ENCODE results near the gene RGR.

DNA sequence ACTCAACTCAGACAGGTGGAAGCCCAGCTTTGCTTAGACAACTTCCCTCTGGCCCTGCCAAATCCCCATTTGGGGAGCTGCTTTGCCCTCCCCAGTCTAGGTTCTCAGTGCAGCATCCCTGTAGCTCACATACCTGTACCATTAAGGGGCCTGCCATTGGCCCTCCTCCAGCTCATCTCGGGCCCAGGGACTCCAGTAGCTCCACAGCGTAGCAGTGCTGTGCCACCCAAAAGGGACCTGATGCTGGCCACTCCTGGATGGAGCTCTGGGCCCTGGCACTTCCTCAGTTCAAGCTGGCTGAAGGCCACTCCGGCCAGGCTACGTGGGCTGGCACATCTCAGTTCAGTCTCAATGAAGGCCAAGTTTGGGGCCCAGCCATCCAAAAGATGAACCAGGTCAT is 10.9 kb upstream of the RGR start:
- TF ChIP-seq POLR2AphosphoS5 (IDR thresholded peaks at IDR 0.05), result no peak
- TF ChIP-seq POLR2A (IDR thresholded peaks at IDR 0.05), result no peak
- TF ChIP-seq, protein P1, sequence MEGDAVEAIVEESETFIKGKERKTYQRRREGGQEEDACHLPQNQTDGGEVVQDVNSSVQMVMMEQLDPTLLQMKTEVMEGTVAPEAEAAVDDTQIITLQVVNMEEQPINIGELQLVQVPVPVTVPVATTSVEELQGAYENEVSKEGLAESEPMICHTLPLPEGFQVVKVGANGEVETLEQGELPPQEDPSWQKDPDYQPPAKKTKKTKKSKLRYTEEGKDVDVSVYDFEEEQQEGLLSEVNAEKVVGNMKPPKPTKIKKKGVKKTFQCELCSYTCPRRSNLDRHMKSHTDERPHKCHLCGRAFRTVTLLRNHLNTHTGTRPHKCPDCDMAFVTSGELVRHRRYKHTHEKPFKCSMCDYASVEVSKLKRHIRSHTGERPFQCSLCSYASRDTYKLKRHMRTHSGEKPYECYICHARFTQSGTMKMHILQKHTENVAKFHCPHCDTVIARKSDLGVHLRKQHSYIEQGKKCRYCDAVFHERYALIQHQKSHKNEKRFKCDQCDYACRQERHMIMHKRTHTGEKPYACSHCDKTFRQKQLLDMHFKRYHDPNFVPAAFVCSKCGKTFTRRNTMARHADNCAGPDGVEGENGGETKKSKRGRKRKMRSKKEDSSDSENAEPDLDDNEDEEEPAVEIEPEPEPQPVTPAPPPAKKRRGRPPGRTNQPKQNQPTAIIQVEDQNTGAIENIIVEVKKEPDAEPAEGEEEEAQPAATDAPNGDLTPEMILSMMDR (IDR thresholded peaks at IDR 0.05), result no peak
- TF ChIP-seq EP300 (IDR thresholded peaks at IDR 0.05), result no peak

Data from gastroesophageal sphincter (tissue), 3 donors.